GM12873 (cell line): ENCODE measurements around the gene POLR2A.
A peak's percentile ranks its signal among the peaks of the same experiment; 100 is the strongest.
"Not testable (repeated sequence)": the region's sequence is repeated elsewhere in the genome, so short reads cannot be mapped to it uniquely, and the experiment has no call there.

ENCODE experiments used
- TF ChIP-seq, protein P1 (sequence below): IDR thresholded peaks from 2 replicates; pipeline ENCODE4 v1.5.1; 2012; ENCODE audit warnings: low read depth, mild to moderate bottlenecking, moderate library complexity, low read length, control low read depth; ENCODE audit not compliant: insufficient read depth; ENCODE audit errors: missing control alignments

Gene POLR2A

GRCh38 chr17:7479213-7480088, 4.7 kb upstream of the POLR2A start, which contains the start of gene ZBTB4:
ZBTB4 (minus strand) TSS chr17:7479631; CDS start chr17:7466801, 12,830 bp downstream.
- TF ChIP-seq, protein P1, sequence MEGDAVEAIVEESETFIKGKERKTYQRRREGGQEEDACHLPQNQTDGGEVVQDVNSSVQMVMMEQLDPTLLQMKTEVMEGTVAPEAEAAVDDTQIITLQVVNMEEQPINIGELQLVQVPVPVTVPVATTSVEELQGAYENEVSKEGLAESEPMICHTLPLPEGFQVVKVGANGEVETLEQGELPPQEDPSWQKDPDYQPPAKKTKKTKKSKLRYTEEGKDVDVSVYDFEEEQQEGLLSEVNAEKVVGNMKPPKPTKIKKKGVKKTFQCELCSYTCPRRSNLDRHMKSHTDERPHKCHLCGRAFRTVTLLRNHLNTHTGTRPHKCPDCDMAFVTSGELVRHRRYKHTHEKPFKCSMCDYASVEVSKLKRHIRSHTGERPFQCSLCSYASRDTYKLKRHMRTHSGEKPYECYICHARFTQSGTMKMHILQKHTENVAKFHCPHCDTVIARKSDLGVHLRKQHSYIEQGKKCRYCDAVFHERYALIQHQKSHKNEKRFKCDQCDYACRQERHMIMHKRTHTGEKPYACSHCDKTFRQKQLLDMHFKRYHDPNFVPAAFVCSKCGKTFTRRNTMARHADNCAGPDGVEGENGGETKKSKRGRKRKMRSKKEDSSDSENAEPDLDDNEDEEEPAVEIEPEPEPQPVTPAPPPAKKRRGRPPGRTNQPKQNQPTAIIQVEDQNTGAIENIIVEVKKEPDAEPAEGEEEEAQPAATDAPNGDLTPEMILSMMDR: no peak

DNA sequence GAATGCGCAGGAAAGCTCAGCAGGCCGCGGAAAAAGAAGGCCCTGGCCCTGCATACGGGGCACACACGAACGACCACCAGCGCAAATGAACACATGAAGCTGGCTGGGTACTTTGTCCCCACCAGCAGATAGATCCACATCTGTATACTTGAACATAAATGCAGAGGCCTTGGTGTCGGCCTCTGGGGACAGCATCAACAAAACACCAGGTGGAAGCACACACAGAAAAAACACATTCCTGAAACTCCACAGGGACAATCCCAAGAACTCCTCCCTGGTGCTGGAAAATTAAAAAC, 4.1 kb upstream of the POLR2A start:
- TF ChIP-seq, protein P1: no peak

- TF ChIP-seq, protein P1: not testable (repeated sequence)
Observed at GRCh38 chr17:7481275-7481674, 2.9 kb upstream of the POLR2A start, which contains the start of gene SLC35G6. SLC35G6 (plus strand) TSS chr17:7481446; CDS start chr17:7481517, 71 bp downstream.

- TF ChIP-seq, protein P1: no peak
Observed at GRCh38 chr17:7483255-7484066, 705 bp upstream of the POLR2A start.

GRCh38 chr17:7484919-7485377, 782 bp downstream of the POLR2A start:
- TF ChIP-seq, protein P1: peak; percentile 23

DNA sequence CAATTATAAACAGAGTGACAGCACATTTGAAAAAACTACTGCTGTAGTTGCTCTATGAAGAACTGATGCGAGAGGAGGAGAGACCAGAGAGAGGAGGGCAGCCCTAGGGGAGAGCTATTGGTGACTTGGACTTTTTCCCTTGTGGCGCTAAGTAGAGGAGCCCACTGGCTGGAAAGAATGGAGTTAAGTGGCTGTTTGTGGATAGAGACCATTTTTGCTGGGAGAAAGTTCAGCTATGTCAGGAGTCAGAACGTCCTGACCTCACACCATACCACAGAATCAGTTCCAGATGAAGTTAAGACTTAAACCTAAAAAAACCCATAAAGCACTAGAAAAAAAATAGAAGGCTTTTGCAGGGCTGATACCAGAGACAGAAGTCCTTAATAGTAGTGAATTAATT, 2.0 kb downstream of the POLR2A start:
- TF ChIP-seq, protein P1: no peak

GRCh38 chr17:7490144-7490543, 6.0 kb downstream of the POLR2A start:
- TF ChIP-seq, protein P1: no peak
